Measurements from ENCODE around the gene SLC35E1.
"Not testable (repeated sequence)": the region's sequence is repeated elsewhere in the genome, so short reads cannot be mapped to it uniquely, and the experiment has no call there.

Gene SLC35E1

DNA sequence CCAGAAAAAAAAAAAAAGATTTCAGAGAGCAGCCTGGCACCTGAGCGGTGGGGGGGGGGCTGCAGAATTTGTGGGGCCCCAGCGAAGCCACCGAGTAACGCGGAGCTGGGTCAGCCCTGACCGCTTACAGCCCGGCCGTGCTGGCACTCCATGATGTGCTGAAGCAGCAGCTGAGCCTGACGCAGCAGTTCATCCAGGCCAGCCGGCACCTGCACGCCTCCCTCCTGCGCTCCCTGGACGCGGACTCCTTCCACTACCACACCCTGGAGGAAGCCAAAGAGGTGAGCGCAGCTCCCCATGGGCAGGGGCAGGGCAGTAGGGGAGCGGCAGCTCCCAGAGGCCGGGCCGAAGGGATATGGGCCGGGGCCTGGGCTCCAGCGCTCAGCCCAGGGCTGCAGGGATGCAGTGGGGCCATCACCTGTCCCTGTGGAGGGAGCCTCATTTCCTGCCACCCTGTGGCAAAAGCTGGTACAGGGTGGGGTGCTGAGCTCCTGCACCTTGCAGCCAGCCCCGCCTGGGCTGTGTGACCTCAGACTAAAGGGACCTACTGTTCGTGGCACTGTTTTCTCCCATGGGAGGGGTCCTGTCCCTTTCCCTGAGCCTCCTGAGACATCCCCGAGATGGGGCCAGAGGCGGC is 57.7 kb downstream of the SLC35E1 start:
- no peaks in the 10 kb centered on the region for H3K27me3 ChIP-seq (ENCODE audit: insufficient read depth, low read length)
- H3K27ac ChIP-seq (ENCODE audit: low read depth, low read length, poor library complexity, severe bottlenecking), result no peak overlapping the region
- H3F3A ChIP-seq (ENCODE audit: insufficient read depth, low read length), result no peaks in the 10 kb centered on the region
- H3K9me3 ChIP-seq (ENCODE audit: low read length), result no peaks in the 10 kb centered on the region
- no peaks in the 10 kb centered on the region for H4K20me1 ChIP-seq (ENCODE audit: insufficient read depth, low read length)
- H3K9me2 ChIP-seq (ENCODE audit: low read depth, low read length), result no peaks in the 10 kb centered on the region
- TF ChIP-seq CTCF (IDR thresholded peaks at IDR 0.05; ENCODE audit: low read length) (peak; percentile 30), EZH2 (IDR thresholded peaks at IDR 0.05; ENCODE audit: borderline replicate concordance, low read length) (no peak)
- H3K4me1 ChIP-seq (ENCODE audit: insufficient read depth, low read length, severe bottlenecking), result no peaks in the 10 kb centered on the region
- peaks cover 68% of the 10 kb centered on the region for H3K36me3 ChIP-seq (ENCODE audit: insufficient read depth, low read length)
- no peak overlapping the region for H3K4me3 ChIP-seq (ENCODE audit: low read depth, low read length, poor library complexity, severe bottlenecking)
- H3K9ac ChIP-seq (ENCODE audit: low read length), result no peak overlapping the region
- no peak overlapping the region for H2AFZ ChIP-seq (ENCODE audit: low read length)
- H3K4me2 ChIP-seq (ENCODE audit: low read length), result no peak overlapping the region
- no peaks in the 10 kb centered on the region for H3K79me2 ChIP-seq (ENCODE audit: insufficient read depth, low read length)

GRCh38 chr19:16512611-16513010 is 59.6 kb downstream of the SLC35E1 start:
- H3K9me3 ChIP-seq (ENCODE audit: low read length); H3K79me2 ChIP-seq (ENCODE audit: insufficient read depth, low read length); H3K27me3 ChIP-seq (ENCODE audit: insufficient read depth, low read length); H3K4me3 ChIP-seq (ENCODE audit: low read depth, low read length, poor library complexity, severe bottlenecking); H3K4me1 ChIP-seq (ENCODE audit: insufficient read depth, low read length, severe bottlenecking); H3K4me2 ChIP-seq (ENCODE audit: low read length); H2AFZ ChIP-seq (ENCODE audit: low read length); H3F3A ChIP-seq (ENCODE audit: insufficient read depth, low read length); H4K20me1 ChIP-seq (ENCODE audit: insufficient read depth, low read length); H3K9ac ChIP-seq (ENCODE audit: low read length); H3K9me2 ChIP-seq (ENCODE audit: low read depth, low read length); H3K27ac ChIP-seq (ENCODE audit: low read depth, low read length, poor library complexity, severe bottlenecking): not testable (repeated sequence)
- peaks cover 52% of the 10 kb centered on the region for H3K36me3 ChIP-seq (ENCODE audit: insufficient read depth, low read length)

DNA sequence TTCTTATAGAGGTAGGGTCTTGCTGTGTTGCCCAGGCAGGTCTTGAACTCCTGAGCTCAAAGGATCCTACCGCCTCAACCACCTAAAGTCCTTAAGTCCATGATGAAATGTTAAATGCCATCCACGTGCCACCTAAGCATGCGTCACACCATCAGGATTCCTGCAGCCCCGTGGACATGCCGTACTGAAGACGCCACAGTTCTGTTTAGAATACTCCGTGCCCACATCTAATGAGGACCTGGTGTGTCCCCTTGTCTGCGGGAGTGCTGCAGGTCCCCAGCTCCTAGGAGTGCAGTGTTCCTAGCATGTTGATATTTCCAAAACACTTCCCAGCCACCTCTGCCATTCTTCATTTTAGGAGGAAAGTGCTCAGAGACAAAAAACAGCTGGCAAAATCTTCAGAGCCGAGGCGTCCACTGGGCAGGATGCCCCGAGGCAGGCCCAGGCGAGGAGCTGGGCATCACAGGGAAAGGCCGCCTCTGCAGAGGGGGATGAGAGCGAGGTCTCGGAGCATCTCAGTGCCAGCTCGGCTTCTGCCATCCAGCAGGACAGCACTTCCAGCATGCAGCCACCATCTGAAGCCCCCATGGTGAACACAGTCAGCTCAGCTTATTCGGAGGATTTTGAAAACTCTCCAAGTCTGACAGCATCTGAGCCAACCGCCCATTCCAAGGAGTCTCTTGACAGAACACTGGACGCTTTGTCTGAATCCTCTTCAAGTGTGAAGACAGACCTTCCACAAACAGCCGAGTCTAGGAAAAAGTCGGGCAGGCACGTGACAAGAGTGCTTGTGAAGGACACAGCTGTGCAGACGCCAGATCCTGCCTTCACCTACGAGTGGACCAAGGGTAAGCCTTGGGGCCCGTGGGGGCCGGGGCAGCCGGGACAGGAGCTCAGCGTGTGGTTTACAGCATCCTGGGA is 62.8 kb downstream of the SLC35E1 start:
- Histone ChIP-seq H3K4me2 (ENCODE audit: low read length) (no peak overlapping the region), H3K27ac (ENCODE audit: low read depth, low read length, poor library complexity, severe bottlenecking) (no peak overlapping the region), H4K20me1 (ENCODE audit: insufficient read depth, low read length) (no peaks in the 10 kb centered on the region)

More for the DNA sequence above, 62.8 kb downstream of the SLC35E1 start:
- no peaks in the 10 kb centered on the region for H3F3A ChIP-seq (ENCODE audit: insufficient read depth, low read length)
- H3K36me3 ChIP-seq (ENCODE audit: insufficient read depth, low read length), result peaks cover 46% of the 10 kb centered on the region
- H3K79me2 ChIP-seq (ENCODE audit: insufficient read depth, low read length), result no peaks in the 10 kb centered on the region
- H2AFZ ChIP-seq (ENCODE audit: low read length), result no peak overlapping the region
- no peaks in the 10 kb centered on the region for H3K9me3 ChIP-seq (ENCODE audit: low read length)
- no peak for TF ChIP-seq EZH2 (IDR thresholded peaks at IDR 0.05; ENCODE audit: borderline replicate concordance, low read length)
- TF ChIP-seq CTCF (IDR thresholded peaks at IDR 0.05; ENCODE audit: low read length), result no peak
- H3K9me2 ChIP-seq (ENCODE audit: low read depth, low read length), result no peaks in the 10 kb centered on the region
- no peaks in the 10 kb centered on the region for H3K4me1 ChIP-seq (ENCODE audit: insufficient read depth, low read length, severe bottlenecking)
- no peak overlapping the region for H3K4me3 ChIP-seq (ENCODE audit: low read depth, low read length, poor library complexity, severe bottlenecking)
- H3K27me3 ChIP-seq (ENCODE audit: insufficient read depth, low read length), result no peaks in the 10 kb centered on the region
- H3K9ac ChIP-seq (ENCODE audit: low read length), result no peak overlapping the region

Measured in OCI-LY1 (cell line).